T-helper 9 cell (primary cell): ENCODE results near the gene PEAK3.

Source experiments
- DNase-seq: peaks from one replicate; pipeline ENCODE4 v3.0.0-alpha.2; 2020

PEAK3 gene

DNA sequence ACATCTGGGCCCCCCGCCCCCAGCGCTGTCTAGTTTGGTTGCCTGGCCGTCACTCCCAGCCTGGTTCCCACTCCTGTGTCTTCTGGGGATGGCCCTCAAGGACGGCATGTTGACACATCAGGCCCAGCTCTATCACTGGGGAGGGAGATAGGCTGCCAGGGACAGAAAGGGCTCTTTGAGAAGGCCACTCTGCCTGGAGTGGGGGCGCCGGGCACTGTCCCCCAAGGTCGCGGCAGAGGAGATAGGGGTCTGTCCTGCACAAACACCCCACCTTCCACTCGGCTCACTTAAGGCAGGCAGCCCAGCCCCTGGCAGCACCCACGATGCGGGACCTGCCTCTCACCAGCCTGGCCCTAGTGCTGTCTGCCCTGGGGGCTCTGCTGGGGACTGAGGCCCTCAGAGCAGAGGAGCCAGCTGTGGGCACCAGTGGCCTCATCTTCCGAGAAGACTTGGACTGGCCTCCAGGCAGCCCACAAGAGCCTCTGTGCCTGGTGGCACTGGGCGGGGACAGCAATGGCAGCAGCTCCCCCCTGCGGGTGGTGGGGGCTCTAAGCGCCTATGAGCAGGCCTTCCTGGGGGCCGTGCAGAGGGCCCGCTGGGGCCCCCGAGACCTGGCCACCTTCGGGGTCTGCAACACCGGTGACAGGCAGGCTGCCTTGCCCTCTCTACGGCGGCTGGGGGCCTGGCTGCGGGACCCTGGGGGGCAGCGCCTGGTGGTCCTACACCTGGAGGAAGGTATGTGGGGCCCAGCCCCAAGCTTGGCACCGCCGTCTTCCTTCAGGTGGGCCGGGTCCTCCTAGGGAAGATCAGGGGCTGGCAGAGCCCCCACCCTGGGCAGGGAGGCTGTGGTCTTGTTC lies 32.7 kb downstream of the PEAK3 start, which contains the start of gene AMH:
Gene AMH (plus strand): TSS at position 314 of the 857 bp plus-strand sequence. CDS start 10 bp downstream, at position 324.
- DNase-seq: no peak

DNA sequence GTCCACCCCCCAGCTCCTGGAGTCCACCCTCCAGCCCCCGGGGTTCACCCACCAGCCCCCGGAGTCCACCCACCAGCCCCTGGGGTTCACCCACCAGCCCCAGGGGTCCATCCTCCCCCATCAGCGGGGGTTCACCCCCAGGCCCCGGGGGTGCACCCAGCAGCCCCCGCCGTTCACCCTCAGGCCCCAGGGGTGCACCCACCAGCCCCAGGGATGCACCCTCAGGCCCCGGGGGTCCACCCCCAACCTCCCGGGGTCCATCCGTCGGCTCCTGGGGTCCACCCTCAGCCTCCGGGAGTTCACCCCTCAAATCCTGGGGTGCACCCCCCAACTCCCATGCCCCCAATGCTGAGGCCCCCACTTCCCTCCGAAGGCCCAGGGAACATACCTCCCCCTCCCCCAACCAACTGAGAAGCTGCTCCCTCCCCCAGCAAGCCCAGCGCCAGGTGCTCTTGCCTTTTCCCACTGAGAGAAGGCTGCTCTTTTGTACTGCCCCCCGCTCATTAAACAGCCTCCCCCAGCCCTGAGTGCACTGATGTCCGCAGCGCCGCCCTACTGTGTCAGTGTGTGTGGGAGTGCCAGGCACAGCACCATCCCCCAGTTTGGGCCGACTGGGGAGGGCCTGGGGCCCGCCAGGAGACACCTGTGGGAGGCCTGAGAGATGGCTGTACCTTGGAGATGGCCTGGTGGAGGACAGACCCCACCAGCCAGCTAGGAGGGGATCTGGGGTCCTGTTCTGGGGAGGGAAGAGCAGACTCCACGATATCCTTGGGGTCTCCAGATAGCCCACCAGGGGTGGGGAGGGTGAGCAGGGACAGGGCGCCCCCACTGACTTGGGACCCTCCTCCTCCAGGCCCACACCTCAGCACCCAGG lies 33.6 kb downstream of the PEAK3 start:
- no peak for DNase-seq

GRCh38 chr19:2247433-2248101 lies 34.4 kb downstream of the PEAK3 start:
- DNase-seq: no peak

GRCh38 chr19:2246801-2247361 lies 35.1 kb downstream of the PEAK3 start:
- no peak for DNase-seq

GRCh38 chr19:2246014-2246620 lies 35.9 kb downstream of the PEAK3 start:
- no peak for DNase-seq

DNA sequence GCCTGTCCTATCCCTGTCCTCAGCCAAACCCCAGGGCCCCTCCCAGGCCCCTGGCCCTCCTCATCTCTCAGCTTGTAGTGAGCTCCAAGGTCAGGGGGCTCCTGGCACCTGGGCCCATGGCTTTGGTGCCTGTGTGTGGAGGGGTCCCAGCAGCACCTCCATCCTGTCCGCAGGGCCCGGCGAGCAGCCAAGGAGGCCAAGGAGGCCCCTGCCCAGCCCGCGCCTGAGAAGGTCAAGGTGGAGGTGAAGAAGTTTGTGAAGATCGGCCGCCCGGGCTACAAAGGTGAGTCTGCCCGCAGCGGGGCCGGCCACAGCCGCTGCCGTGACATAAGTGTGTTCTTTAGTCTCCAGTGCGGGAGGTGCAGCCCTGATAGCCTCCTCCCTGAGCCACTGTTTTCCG lies 36.7 kb downstream of the PEAK3 start:
- no peak for DNase-seq

DNA sequence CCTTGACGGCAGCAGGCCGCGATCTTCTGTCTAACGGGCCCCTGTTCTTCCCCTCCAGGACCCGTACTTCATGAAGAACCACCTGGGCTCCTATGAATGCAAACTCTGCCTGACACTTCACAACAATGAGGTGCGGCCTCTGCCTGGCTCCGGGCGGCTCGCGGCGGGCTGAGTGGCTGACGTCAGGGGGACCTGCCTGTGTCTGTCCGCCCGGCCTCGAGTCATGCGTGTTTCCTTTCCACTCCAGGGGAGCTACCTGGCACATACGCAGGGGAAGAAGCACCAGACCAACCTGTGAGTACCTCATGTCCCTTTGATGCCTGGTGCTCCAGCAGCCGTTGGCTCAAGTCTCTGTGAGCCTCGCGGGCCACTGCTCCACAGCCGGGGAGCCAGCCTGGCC lies 37.5 kb downstream of the PEAK3 start:
- no peak for DNase-seq

DNA sequence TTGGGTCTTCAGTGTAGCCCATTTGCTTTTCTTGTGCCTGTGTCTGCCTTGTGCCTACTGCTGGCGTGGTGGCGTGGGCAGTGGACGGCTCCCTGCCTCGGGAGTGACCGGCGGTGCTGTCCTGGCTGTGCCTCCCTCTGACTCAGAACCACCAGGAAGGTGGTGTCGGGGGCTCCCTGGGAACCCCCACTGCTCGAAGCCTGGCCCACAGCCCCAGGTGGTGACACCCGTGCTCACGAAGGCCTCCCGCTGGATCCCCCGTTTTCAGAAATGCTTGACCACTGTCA lies 37.9 kb downstream of the PEAK3 start:
- DNase-seq: no peak

DNA sequence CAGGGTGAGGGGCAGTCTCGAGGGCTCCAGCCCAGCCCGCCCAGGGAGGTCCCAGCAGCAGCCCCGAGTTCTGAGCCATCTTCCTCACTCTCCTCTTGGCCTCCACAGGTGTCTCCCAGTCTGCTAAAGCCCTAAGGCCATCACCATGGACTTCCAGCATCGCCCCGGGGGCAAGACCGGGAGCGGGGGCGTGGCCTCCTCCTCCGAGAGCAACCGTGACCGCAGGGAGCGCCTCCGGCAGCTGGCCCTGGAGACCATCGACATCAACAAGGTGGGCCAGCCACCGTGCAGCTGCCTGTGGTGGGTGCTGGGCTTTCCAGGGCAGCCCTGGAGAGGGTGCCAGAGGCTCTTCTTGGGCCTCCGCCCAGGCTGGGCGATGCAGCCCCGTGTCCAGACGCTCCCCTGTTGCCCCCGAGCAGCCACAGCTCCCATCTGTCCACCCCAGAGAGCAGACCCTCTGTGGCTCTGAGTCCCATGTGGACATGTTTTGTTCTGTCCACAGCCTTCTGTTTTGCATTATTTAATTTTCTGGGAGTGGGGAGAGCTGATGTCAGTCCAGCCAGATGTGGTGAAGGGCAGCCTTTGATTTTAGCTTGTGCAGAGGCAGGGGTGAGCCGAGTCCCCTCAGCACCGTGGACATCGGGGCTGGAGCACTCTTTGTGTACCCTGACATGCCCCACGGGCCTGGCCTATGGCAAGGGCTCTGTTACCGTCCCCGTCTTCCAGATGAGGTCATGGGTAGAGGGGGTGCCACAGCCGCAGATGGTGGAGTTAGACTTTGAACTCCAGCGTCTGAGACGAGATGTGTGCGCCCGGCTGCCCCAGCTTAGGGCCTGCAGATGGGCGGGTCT lies 38.5 kb downstream of the PEAK3 start:
- no peak for DNase-seq

DNA sequence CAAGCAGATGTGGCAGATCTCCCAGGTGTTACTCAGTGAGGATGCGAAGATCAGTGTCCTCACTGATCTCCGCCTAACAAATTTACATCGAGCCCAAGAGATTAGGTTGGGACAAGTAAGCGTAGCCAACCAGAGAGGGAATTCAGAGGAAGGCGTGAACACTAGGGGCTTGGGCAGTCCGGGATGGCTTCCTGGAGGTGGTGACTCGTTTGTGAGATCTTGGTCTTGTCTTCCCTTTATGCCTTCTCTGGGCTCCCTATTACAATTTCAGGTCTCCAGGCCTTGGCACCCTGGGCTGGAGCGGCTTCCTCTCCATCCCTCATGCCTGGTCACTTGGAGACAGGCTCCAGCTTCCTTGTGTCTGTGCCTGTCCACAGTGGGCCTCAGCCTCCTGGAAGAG lies 39.2 kb downstream of the PEAK3 start:
- DNase-seq: no peak

DNA sequence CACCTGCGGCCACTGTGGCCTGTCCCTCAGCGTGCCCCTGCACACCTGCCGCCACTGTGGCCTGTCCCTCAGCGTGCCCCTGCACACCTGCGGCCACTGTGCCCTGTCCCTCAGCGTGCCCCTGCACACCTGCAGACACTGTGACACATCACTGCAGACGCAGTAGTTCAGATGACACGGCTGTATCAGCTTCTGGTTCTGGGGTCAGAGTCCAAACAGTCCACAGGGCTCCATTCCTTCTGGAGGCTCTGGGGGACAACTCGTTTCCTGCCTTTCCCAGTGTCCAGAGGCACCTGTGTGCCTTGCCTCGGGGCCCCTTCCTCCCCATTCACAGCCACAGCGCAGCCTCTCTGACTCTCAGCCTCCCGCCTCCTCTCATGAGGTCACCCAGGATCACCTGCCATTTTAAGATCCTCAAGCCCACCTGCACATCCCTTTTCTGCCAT lies 39.9 kb downstream of the PEAK3 start:
- no peak for DNase-seq

GRCh38 chr19:2240881-2241760 lies 40.9 kb downstream of the PEAK3 start:
- DNase-seq: no peak

DNA sequence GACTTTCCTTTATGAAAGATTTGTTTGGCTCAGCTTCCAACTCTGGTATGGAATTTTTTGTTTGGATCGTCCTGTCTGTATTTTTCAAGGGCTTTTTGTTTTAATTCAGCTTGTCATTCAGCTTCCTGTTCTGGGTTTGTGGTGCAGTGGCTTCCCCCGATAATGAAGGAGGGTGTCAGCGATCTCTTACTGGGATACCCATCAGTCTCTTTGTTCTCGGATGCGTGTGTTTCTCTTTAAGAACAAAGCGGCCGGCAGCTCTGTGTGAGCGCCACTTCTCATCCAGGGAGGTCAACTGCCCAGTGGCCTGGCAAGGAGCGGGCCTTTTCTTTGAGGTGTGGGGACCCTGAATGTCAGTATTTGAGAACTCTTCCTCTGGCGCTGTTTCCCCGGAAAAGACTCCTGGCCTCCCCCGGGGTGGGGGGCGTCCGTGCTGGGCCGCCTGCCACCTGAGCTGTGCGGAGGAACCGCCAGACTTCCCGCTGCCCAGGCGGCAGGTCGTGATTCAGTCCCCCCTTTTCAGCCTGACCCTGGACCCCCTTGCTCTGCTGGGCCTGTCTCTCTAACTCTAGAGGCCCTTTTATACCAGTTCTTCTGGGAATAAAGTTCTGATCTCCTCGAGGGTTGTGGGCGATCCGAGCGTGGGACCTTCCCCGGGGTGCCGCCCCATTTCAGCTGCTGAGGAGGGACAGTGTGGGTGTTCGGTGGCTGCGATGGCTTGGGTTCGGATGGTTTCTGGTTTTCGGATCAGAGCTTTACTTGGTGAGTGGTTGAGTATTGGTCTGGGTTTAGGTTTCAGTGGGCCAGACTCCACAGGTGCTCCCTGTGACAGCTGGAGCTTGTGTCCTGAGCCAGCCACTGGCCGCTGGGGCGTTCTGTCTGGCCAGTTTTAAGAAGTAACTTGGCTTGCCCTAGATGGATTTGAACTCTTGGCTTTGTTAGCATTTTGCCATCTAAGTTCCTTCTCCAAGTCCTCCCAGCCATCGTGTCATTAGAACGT lies 41.9 kb downstream of the PEAK3 start:
- peak; percentile 30 for DNase-seq

- no peak for DNase-seq
Measured at GRCh38 chr19:2239173-2239572, 42.8 kb downstream of the PEAK3 start.

GRCh38 chr19:2237869-2238153 lies 44.2 kb downstream of the PEAK3 start:
- no peak for DNase-seq

DNA sequence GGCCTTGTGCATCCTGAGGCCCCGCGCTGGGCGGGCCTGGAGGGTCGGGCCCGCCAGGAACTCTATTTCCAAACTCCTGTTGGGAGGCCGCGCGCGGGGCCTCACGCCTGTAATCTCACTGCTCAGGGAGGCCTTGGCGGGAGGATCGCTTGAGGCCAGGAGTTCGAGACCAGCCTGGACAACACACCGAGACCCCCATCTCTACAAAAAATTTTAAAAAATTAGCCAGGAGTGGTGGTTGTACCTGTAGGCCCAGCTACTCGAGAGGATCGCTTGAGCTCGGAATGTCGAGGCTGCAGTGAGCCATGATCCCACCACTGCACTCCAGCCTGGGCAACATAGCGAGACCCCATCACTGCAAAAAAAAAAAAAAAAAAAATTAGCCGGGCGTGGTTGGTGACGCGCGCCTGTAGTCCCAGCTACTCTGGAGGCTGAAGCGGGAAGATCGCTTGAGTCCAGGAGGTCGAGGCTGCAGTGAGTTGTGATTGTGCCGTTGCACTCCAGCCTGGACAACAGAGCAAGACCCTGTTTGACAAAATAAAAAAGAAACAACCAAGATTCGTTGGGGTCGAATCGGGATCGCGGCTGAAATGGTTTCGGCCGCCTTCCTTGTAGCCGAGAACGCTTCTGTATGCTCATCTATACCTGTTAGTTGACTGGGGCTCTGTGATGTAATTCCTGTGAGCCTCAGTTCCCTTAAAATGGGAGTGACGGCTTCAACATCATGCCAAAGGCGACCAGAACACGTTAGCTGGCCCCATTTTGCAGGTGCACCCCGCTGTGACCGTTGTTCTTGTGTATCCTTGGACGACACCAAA lies 44.7 kb downstream of the PEAK3 start:
- no peak for DNase-seq

GRCh38 chr19:2236314-2237050 lies 45.5 kb downstream of the PEAK3 start, which contains the start of the genes PLEKHJ1 and SF3A2:
Gene PLEKHJ1 (minus strand): TSS chr19:2236329. CDS start chr19:2236248, 81 bp downstream.
Gene SF3A2 (plus strand): TSS chr19:2236824. CDS start chr19:2243419, 6,595 bp downstream.
- DNase-seq: peak; percentile 95

DNA sequence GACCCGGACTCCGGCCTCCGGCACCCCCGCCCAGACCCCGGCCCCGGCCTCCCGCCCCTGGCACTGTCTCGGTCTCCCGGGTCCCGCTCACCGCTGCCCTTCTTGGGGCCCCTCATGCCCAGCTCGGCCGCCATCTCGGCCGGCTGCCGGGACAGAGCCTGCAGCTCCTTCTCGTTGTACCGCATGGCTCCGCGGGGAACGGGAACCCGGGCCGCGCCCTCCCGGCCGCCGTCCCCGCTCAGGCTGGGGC lies 46.0 kb downstream of the PEAK3 start:
- DNase-seq: no peak
